GM20431 (cell line): ENCODE results near the gene SLC25A40.
"Not testable (repeated sequence)": the region's sequence is repeated elsewhere in the genome, so short reads cannot be mapped to it uniquely, and the experiment has no call there.

Experiments used
- in situ Hi-C: fragments of 300-500 bp; cut with MseI, MboI; formaldehyde crosslinking; loops from one replicate; pipeline ENCODE4 v1.15.0; 2020; ENCODE audit warnings: low sequenced_read_pairs; ENCODE audit not compliant: unreplicated experiment

The SLC25A40 gene

GRCh38 chr7:87876040-87876868, at the start of gene SLC25A40, which contains the start of gene DBF4:
TSS of gene SLC25A40 (minus strand) at chr7:87876360. CDS start at chr7:87858727, 17,633 bp downstream.
TSS of gene DBF4 (plus strand) at chr7:87876493. CDS start at chr7:87876733, 240 bp downstream.
- in situ Hi-C loops: no loop called here

- in situ Hi-C loops: not testable (repeated sequence)
Measured at GRCh38 chr7:87922759-87923395, 46.7 kb upstream of the SLC25A40 start.

- in situ Hi-C loops: no loop called here
Measured at GRCh38 chr7:87920578-87920977, 44.4 kb upstream of the SLC25A40 start.

GRCh38 chr7:87919875-87920274, 43.7 kb upstream of the SLC25A40 start:
- in situ Hi-C loops: no loop called here

- in situ Hi-C loops: no loop called here
Measured at GRCh38 chr7:87918740-87919139, 42.6 kb upstream of the SLC25A40 start.

GRCh38 chr7:87912121-87912520, 36.0 kb upstream of the SLC25A40 start:
- in situ Hi-C loops: no loop called here

GRCh38 chr7:87908814-87909213, 32.7 kb upstream of the SLC25A40 start:
- in situ Hi-C loops: not testable (repeated sequence)

GRCh38 chr7:87907136-87907906, 31.2 kb upstream of the SLC25A40 start:
- in situ Hi-C loops: not testable (repeated sequence)

- in situ Hi-C loops: no loop called here
Measured at GRCh38 chr7:87899255-87899654, 23.1 kb upstream of the SLC25A40 start.

GRCh38 chr7:87895363-87895762, 19.2 kb upstream of the SLC25A40 start:
- in situ Hi-C loops: no loop called here

- in situ Hi-C loops: no loop called here
Measured at GRCh38 chr7:87886875-87887274, 10.7 kb upstream of the SLC25A40 start.

GRCh38 chr7:87885018-87885417, 8.9 kb upstream of the SLC25A40 start:
- in situ Hi-C loops: no loop called here

GRCh38 chr7:87882151-87882937, 6.2 kb upstream of the SLC25A40 start:
- in situ Hi-C loops: no loop called here

GRCh38 chr7:87878208-87878735, 2.1 kb upstream of the SLC25A40 start:
- in situ Hi-C loops: no loop called here

- in situ Hi-C loops: no loop called here
Measured at GRCh38 chr7:87877366-87878040, 1.3 kb upstream of the SLC25A40 start.

- in situ Hi-C loops: no loop called here
Measured at GRCh38 chr7:87876869-87877234, 692 bp upstream of the SLC25A40 start.

- in situ Hi-C loops: no loop called here
Measured at GRCh38 chr7:87875151-87876039, 765 bp downstream of the SLC25A40 start.

GRCh38 chr7:87874066-87874465, 2.1 kb downstream of the SLC25A40 start:
- in situ Hi-C loops: no loop called here
